HL-60/S4 (cell line): ENCODE measurements around the gene BPIFB2.

Experiments used
- in situ Hi-C: fragments of 300-500 bp; cut with MboI; formaldehyde crosslinking; loops from 2 replicates; pipeline ENCODE4 v1.14.3; 2022; ENCODE audit warnings: low sequenced_read_pairs

BPIFB2 gene

DNA sequence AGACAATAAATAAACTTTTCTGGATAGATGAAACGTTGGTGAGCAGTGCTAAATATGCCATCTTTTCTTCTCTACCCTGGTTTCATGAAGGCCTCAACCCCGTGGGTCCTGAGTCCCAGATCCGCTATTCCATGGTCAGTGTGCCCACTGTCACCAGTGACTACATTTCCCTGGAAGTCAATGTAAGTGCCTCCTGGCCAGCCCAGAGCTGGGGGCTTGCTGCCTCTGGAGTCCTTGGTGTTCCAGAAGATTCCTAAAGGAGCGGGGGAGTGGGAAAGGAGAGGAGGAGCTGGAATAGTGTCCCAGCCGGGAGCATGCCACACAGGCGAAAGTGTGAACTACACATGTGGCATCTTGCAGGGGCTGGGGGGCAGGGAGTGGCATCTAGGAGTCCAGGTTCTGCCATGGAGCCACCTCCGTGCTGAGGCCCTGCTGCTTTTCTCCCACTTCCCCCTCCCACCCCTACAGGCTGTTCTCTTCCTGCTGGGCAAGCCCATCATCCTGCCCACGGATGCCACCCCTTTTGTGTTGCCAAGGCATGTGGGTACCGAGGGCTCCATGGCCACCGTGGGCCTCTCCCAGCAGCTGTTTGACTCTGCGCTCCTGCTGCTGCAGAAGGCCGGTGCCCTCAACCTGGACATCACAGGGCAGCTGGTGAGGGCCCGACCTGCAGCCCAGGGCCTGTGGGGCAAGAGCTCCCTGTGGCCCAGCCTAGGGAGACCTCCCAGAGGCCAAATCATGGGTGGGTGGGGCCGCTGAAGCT, 10.8 kb downstream of the BPIFB2 start:
- in situ Hi-C loops: loop anchor here (10.0 to 25.0 kb wide), 2 partner anchors 114 to 231 kb away; no protein-coding TSS in a partner anchor

- in situ Hi-C loops: loop anchor here (10.0 to 25.0 kb wide), 2 partner anchors 115 to 232 kb away; no protein-coding TSS in a partner anchor
Measured at GRCh38 chr20:33019465-33020277, 12.2 kb downstream of the BPIFB2 start.

DNA sequence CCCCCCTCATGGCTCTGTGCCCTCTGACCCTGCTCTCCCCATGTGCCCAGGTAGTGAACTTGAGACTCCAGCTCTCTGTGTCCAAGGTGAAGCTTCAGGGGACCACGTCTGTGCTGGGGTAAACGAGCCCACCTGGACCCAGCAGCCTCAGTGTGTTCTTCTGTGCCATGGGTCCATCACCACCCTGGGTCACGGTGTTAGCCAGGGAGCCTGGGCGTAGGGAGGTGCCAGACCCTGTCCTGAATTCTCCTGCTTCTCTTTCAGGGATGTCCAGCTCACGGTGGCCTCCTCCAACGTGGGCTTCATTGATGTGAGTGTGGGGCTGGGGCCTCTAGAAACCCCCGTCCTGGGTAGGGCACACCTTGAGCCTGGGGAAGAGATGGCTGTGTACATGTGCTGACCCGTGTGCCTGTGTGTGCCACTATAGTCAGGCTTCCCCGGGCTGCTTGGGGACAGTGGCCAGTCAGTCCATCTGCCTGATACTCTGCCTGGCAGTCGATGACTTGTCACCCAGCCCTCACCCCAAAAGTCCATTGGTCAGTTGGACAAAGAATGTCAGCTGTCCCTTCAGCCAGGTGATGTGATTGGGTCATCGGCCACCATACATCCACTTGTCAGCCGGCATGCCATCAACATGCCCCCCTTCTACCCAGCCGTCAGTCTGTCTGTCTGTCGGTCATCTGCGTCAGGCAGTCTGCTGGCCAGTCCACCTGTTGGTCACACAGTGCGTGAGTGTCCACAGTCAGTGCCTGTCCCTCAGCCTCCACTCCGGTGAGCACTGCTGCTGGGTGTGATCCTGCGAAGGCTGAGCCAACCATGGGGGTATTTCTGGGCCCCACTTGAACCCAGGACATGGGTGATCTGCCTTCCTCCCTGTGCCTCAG, 13.0 kb downstream of the BPIFB2 start:
- in situ Hi-C loops: loop anchor here (25.0 kb wide), 1 partner anchor 233 kb away; no protein-coding TSS in a partner anchor

DNA sequence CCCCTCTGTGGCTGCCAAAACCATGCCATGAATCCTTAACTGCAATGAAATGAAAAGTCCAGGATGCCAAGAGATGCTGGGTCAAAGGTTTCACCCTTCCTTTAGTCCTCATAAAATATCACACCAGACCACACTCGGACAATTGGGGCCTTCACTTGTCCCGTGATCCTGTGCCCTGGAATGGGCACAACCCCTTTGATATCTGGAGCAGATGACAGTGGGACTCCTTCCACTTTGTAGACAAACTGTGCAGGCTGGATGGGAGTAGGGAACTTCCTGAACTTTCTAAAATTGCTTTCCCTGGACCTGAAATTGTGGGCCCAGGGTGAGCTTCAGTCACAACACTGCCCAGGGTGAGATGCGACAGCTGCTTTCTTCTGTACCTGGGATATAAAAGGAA, 14.4 kb downstream of the BPIFB2 start:
- in situ Hi-C loops: loop anchor here (25.0 kb wide), 1 partner anchor 235 kb away; no protein-coding TSS in a partner anchor

DNA sequence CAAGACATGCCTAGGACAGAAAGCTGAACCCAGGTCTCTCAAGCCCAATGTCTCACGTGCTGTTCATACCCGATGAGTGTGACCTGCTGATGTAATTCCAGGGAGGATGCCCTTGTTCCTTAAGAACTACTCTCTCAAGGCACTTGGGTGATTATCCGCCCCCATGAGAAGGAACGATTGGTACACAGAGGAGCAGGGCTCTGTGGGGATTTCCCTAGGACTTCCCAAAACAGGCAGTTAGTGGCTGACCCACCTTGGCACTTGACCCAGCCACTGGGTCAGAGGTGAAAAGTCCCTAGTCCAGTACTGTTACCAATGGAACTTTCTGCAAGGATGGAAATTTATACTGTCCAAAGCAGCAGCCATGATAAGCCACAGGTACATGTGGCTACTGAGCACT, 14.8 kb downstream of the BPIFB2 start:
- in situ Hi-C loops: loop anchor here (25.0 kb wide), 1 partner anchor 235 kb away; no protein-coding TSS in a partner anchor

DNA sequence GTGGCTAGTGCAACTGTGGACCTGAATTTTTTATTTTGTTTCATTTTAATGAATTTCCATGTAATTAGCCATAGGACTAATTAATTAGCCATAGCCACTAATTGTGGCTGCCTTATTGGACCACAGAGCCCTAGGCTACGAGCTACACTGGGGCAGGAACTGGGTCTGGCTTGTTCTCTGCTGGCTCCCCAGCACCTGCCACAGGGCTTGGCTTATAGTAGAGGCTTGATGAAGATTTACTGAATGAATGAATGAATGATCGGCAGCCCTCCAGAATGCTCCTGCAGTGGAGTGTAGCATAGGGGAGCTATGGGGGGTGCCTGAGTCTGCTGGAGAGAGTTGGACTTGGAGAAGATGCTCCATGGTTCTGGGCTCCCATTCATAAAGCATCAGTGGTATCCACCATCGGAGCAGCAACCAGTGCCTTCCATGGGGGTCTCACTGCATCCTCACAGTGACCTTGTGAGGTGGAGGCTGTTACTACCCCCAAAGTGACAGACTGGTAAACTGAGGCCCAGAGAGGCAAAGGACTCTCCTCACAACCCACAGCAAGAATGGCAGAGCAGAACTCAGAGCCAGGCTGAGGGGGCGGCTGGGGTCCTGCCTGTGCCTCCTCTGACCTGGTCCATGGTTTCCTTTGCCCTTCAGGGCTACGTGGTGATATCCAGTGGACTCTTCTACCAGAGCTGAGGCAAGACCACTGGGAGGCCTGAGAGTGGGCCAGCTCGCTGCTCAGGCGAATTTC, 15.4 kb downstream of the BPIFB2 start:
- in situ Hi-C loops: loop anchor here (25.0 kb wide), 1 partner anchor 236 kb away; no protein-coding TSS in a partner anchor

DNA sequence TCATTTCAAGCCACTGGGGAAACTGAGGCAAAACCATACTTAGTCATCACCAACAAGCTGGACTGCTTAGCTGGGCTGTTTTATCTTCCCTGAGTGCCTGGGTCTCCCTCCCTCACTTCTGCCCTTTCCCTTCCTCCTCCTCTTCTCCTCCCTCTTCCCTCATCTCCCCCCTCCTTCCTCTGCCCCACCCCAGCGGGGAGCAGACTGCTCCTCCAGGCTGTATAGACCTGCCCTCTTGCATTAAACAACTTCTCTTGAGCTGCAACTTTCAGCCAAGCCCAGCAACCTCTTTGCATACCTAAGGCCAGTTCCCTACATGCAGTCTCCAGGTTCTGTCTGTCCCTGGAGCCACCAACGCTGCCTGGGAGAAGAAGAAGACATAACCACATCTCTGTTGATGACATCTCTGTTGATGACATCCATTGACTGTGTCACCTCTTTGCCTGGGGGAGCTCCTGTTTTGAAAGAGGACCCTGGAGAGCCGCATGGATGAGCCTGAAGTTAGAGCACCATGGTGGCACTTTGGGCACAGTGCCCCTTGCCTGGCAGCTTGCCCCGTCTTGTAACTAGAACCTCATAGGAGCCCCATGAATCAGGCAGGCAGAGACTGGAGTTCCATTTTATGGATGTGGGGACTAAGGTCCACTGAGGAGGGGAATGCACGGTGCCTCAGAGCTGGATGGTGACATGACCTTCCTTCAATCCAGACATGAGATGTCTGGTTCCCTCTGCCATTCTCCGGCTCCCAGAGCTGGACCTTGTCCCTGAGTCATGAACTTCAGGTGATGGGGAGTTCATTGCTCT, 16.1 kb downstream of the BPIFB2 start:
- in situ Hi-C loops: loop anchor here (25.0 kb wide), 1 partner anchor 236 kb away; no protein-coding TSS in a partner anchor

GRCh38 chr20:33024243-33024560, 16.7 kb downstream of the BPIFB2 start:
- in situ Hi-C loops: loop anchor here (25.0 kb wide), 1 partner anchor 237 kb away; no protein-coding TSS in a partner anchor

DNA sequence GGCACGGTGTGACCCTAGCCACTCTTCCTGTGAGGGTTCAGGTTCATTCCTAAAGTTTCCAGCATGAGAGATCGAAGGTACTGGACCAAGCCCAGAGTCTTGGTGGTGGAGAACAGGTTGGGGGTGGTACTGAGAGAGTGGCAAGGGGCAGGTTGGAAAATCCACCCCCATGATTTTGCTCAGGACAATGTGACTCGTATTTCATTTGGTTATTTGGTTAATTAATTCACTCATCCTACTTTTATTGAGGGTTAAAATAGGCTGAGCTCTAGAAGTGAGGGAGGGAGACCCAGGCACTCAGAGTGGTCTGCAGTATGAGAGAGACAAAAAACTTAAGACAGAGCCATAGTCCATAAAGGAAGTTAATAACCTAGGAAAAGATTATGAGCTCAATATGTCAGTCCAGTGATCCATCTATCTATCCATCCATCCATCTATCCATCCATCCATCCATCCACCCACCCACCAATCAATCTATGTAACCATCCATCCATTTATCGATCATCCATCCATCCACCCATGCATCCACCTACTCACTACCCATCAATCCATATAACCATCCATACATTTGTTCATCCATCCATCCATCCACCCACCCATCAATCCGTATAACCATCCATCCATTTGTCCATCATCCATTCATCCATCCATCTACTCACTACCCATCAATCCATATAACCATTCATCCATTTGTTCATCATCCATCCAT, 17.3 kb downstream of the BPIFB2 start:
- in situ Hi-C loops: loop anchor here (25.0 kb wide), 1 partner anchor 237 kb away; no protein-coding TSS in a partner anchor

DNA sequence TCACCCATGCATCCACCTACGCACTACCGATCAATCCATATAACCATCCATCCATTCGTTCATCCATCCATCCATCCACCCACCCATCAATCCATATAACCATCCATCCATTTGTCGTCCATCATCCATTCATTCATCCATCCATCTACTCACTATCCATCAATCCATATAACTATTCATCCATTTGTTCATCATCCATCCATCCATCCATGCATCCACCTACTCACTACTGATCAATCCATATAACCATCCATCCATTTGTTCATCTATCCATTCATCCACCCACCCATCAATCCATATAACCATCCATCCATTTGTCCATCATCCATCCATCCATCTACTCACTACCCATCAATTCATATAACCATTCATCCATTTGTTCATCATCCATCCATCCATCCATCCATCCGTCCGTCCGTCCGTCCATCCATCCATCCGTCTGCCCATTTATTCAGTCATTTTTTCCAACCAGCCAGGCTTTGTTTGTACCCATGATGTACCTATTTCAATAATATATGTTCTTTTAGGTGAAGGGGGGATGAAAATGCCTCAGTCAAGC, 17.9 kb downstream of the BPIFB2 start:
- in situ Hi-C loops: no loop called here

DNA sequence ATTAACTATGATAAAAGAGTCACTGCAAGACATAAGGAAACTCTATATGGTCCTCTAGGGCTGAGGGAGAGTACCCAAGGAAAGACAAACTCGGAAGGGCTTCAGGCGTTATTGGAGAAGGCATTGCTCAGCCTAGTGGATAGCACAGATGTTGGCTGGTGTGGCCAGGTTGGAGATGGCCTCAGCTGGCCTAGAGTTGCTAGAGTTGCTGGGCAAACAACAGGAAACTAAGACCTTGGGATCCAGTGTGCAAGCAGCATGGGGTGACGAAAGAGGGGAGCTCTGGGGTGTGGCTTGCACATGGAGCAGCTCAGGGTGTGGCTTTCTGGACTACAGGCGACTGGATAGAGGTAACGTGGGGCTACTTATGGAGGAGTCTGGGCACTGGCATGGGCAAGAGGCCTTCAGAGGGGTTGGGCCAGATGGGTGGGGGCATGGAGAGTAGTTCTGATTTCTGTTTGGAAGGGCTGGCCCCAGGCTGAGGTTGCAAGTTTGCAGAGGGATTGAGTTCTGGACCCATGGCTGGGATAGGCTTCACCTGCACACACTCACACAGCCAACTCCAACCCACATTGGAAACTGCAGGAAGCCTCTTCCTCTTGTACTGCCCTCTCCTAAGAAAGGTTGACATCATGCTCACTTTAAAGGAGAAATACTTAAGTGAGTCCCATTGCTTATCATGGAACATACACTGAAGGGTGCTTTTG, 18.7 kb downstream of the BPIFB2 start:
- in situ Hi-C loops: no loop called here

DNA sequence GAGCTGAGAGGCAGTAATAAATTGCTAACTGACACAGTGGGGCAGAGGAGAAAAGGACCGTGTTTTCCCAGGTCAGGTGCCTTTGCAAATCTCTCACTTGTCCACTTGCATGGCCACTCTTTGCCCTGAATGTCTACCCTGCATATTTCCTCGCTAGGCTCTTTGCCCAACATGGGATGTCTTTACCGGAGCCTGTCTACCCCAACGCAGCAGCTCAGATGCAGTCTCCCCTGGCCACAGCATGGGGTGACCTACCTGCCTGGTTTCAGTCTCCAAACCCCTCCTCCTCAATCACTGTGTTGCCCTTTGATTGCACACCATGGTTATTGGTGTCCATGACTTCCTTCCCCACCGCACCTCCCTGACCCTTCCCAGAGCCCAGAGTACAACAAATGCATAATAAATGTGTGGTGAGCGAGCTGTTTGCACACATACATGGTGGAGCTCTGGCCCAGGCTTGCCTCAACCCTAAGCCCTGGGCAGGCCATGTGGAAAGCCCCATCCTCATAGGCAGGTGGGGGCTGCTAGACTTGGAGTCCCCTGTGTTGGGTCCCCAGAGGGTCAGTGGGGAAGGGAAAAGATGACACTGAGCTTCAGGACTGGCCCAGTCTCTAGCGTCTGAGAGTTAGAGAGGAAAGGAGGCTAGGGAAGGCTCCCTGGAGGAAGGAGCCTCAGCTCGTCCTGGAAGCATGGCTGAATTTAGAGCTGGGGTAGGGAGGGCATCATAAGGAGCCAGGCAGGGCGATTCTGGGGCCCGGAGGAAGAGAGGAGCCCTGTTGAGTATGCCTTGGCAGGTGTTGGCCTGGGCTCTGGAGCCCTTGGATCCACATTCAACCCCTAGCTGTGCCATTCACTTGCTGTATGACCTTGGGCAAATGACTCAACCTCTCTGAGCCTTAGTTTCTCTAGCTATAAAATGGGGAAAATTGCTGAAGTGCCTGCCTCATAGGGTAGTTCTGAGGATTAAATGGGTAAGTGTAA, 19.6 kb downstream of the BPIFB2 start:
- in situ Hi-C loops: no loop called here

- in situ Hi-C loops: no loop called here
Measured at GRCh38 chr20:33027769-33028751, 20.6 kb downstream of the BPIFB2 start.

GRCh38 chr20:33028875-33029274, 21.4 kb downstream of the BPIFB2 start:
- in situ Hi-C loops: no loop called here

DNA sequence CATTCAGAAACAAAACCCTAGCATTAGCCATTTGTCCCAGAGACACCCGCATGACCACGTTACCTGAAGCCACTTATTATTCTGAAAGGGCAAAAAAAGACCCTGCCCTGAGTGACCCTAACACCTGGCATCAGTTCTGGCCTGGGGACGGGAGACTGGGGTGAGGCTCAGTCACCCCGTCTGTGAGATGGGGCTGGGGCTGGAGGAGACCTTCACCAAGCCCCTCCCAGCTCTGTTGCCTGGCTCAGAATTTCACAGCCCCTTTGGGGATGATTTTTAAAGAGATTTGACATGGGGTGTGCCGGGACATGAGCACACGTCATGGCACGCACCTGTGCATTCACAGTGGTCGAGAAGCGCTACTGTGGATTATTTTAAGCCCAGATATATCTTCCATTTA, 22.6 kb downstream of the BPIFB2 start:
- in situ Hi-C loops: no loop called here
